PC-9 (cell line): ENCODE measurements around the gene APOBEC2.

Source experiments
- CTCF ChIP-seq: fragments of 200-600 bp; sonication (generic); conservative IDR thresholded peaks from 2 replicates; pipeline ENCODE4 v1.6.1; 2017; ENCODE audit warnings: mixed run types, antibody characterized with exemption, mild to moderate bottlenecking, moderate library complexity
- EZH2 ChIP-seq: fragments of 200-600 bp; sonication (generic); IDR thresholded peaks from 2 replicates; pipeline ENCODE4 v1.8.0; 2017; ENCODE audit warnings: antibody characterized with exemption, low read depth

- TF ChIP-seq CTCF (no peak), EZH2 (no peak)
Measured at GRCh38 chr6:41025966-41026530, 27.0 kb upstream of the APOBEC2 start.
